WTC11 (cell line): Measurements from ENCODE around the gene NEK6.

ENCODE experiments used
- CTCF ChIP-seq: fragments of 200-600 bp; IDR thresholded peaks from 2 replicates; pipeline ENCODE4 v1.8.0; 2022; ENCODE audit warnings: antibody characterized with exemption
- ETV6 ChIP-seq: sonication (generic); formaldehyde crosslinking; IDR thresholded peaks from 2 replicates; pipeline ENCODE4 v1.8.1; 2022; ENCODE audit warnings: mild to moderate bottlenecking, missing genetic modification reagents

DNA sequence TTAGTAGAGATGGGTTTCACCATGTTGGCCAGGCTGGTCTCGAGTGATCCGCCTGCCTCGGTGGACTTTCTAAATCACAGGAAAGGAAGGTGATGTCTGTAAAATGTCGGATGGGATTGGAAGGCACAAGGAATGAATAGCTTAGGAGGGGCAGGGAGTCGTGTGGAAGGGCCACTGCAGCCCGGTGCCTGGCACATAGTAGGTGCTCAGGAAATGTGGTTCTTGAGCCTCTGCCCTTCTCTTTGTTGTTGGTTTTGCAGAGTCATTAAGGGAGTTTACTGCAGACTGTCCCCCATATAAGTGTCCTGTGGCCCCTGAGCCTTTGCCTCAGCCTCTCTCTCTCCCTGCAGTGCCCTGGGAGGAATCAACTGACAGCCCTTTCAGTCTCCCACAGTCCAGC lies 11.8 kb downstream of the NEK6 start:
- no peak for TF ChIP-seq CTCF
- no peak for TF ChIP-seq ETV6 (CRISPR knock-in tag)
